Mesenchymal stem cell (in vitro differentiated cells and primary cell): ENCODE measurements around the gene RIMS4.

ENCODE experiments used
- DNase-seq: peaks from one replicate; pipeline ENCODE4 v3.0.0-alpha.2; 2013
- H2AFZ ChIP-seq: one replicate; pipeline ENCODE4 v1.6.1; 2013; ENCODE audit warnings: low read depth, mild to moderate bottlenecking, control low read depth, inconsistent platforms, low read length, moderate library complexity
- H2AK5ac ChIP-seq: 2 replicates; pipeline ENCODE4 v1.6.1; 2013; ENCODE audit warnings: low read length, moderate library complexity, mild to moderate bottlenecking, inconsistent platforms; ENCODE audit not compliant: severe bottlenecking
- H2BK120ac ChIP-seq: one replicate; pipeline ENCODE4 v1.6.1; 2013; ENCODE audit warnings: low read depth, mild to moderate bottlenecking, inconsistent platforms, low read length, moderate library complexity
- H2BK12ac ChIP-seq, 2 experiments: one replicate each; pipeline ENCODE4 v1.6.1; 2013; ENCODE audit warnings: inconsistent platforms in 2 of 2, low read length in 2 of 2, mild to moderate bottlenecking in 2 of 2, moderate library complexity in 2 of 2, control low read depth in 1 of 2
- H2BK15ac ChIP-seq: one replicate; pipeline ENCODE4 v1.6.1; 2013; ENCODE audit warnings: mild to moderate bottlenecking, low read depth, inconsistent platforms; ENCODE audit not compliant: poor library complexity, severe bottlenecking
- H2BK5ac ChIP-seq: 2 replicates; pipeline ENCODE4 v1.6.1; 2013; ENCODE audit warnings: low read depth, mild to moderate bottlenecking, low read length, control low read depth, inconsistent platforms; ENCODE audit not compliant: poor library complexity, severe bottlenecking
- H3K14ac ChIP-seq, 2 experiments: one replicate each; pipeline ENCODE4 v1.6.1; 2013; ENCODE audit warnings: inconsistent platforms in 2 of 2, low read length in 2 of 2, control low read depth in 1 of 2, mild to moderate bottlenecking in 1 of 2, moderate library complexity in 1 of 2
- H3K18ac ChIP-seq, 2 experiments: one replicate each; pipeline ENCODE4 v1.6.1; 2013; ENCODE audit warnings: inconsistent platforms in 2 of 2, low read length in 2 of 2, control low read depth in 1 of 2, low read depth in 1 of 2, mild to moderate bottlenecking in 1 of 2
- H3K23ac ChIP-seq, 2 experiments: one replicate each; pipeline ENCODE4 v1.6.1; 2013; ENCODE audit warnings: inconsistent platforms in 2 of 2, low read length in 2 of 2, mild to moderate bottlenecking in 2 of 2, moderate library complexity in 2 of 2, control low read depth in 1 of 2
- H3K27ac ChIP-seq: 2 replicates; pipeline ENCODE4 v1.5.1; 2013; ENCODE audit warnings: mild to moderate bottlenecking, moderate library complexity, low read length, control low read depth, inconsistent platforms; ENCODE audit not compliant: poor library complexity, severe bottlenecking
- H3K27me3 ChIP-seq, 2 experiments: 2 replicates each; pipeline versions ENCODE4 v1.6.1 to v1.7.0; 2013; ENCODE audit warnings: low read length in 2 of 2, mild to moderate bottlenecking in 2 of 2, moderate library complexity in 2 of 2, control low read depth in 1 of 2, inconsistent platforms in 1 of 2; ENCODE audit not compliant: control insufficient read depth in 1 of 2, insufficient read depth in 1 of 2
- H3K36me3 ChIP-seq, 2 experiments: 2 replicates each; pipeline versions ENCODE4 v1.6.1 to v1.7.0; 2013; ENCODE audit warnings: low read length in 2 of 2, control low read depth in 1 of 2, inconsistent platforms in 1 of 2, low read depth in 1 of 2, mild to moderate bottlenecking in 1 of 2; ENCODE audit not compliant: insufficient read depth in 2 of 2, control insufficient read depth in 1 of 2
- H3K4ac ChIP-seq, 2 experiments: one replicate each; pipeline ENCODE4 v1.6.1; 2013; ENCODE audit warnings: inconsistent platforms in 2 of 2, low read length in 2 of 2, mild to moderate bottlenecking in 2 of 2, moderate library complexity in 2 of 2, control low read depth in 1 of 2, low read depth in 1 of 2
- H3K4me1 ChIP-seq: 2 replicates; pipeline ENCODE4 v1.6.1; 2013; ENCODE audit warnings: low read depth, low read length, control low read depth; ENCODE audit not compliant: control insufficient read depth, insufficient read depth
- H3K4me2 ChIP-seq: 2 replicates; pipeline ENCODE4 v1.6.1; 2013; ENCODE audit warnings: low read length, mild to moderate bottlenecking, inconsistent platforms; ENCODE audit not compliant: poor library complexity, severe bottlenecking
- H3K4me3 ChIP-seq, 2 experiments: 2 replicates each; pipeline versions ENCODE4 v1.5.1 to v1.7.0; 2013; ENCODE audit warnings: low read length in 2 of 2, mild to moderate bottlenecking in 2 of 2, control low read depth in 1 of 2, low read depth in 1 of 2; ENCODE audit not compliant: insufficient read depth in 1 of 2
- H3K79me1 ChIP-seq: replicated peaks from 2 replicates; pipeline ENCODE4 v1.6.1; 2013; ENCODE audit warnings: mild to moderate bottlenecking, control low read depth, low read length, inconsistent platforms; ENCODE audit not compliant: poor library complexity, severe bottlenecking
- H3K9ac ChIP-seq: 2 replicates; pipeline ENCODE4 v1.7.0; 2013; ENCODE audit warnings: mild to moderate bottlenecking, low read length, moderate library complexity
- H3K9me3 ChIP-seq: 2 replicates; pipeline ENCODE4 v1.7.0; 2013; ENCODE audit warnings: mild to moderate bottlenecking, low read length; ENCODE audit not compliant: control insufficient read depth
- H4K8ac ChIP-seq: one replicate; pipeline ENCODE4 v1.6.1; 2013; ENCODE audit warnings: inconsistent platforms, mild to moderate bottlenecking, low read length, moderate library complexity
- H4K91ac ChIP-seq: one replicate; pipeline ENCODE4 v1.6.1; 2013; ENCODE audit warnings: mild to moderate bottlenecking, low read length, inconsistent platforms
- WGBS: methylation state at CpG from one replicate; pipeline ENCODE4 v1.1.7; 2013; ENCODE audit warnings: mixed read lengths; 5-methylcytosine and 5-hydroxymethylcytosine counted together

The RIMS4 gene

DNA sequence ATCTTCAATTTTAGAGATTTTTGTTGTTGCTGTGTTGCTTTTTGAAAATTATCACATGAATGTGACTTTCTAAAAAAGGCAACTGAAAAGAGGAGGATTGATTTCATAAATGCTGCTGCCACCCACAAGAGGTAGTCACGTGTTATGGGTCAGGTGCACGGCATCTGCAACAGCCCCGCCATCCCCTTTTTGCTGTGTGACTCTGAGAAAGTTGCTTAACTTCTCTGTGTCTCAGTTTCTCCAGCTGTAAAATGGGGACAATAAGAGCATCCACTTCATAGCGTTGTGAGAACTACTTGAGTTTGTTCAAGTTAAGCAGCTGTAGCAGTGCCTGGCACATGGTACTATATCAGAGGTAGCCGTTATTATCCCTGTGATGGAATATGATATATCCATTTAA lies 84.5 kb downstream of the RIMS4 start:
- Histone ChIP-seq H3K27ac (no peak overlapping the region), H3K4me2 (no peak overlapping the region), H3K27me3 (no peaks in the 10 kb centered on the region), H2AK5ac (no peak overlapping the region), H3K23ac (no peak overlapping the region), H3K14ac (no peak overlapping the region), H4K91ac (no peak overlapping the region), H3K4me1 (peaks cover 14% of the 10 kb centered on the region), H2BK15ac (no peak overlapping the region), H2AFZ (no peak overlapping the region), H3K36me3 (peaks cover 0 to 63% of the 10 kb centered on the region in 2 experiments), H2BK120ac (no peak overlapping the region), H3K79me1 (no peaks in the 10 kb centered on the region), H3K9ac (no peak overlapping the region), H3K4me3 (no peak overlapping the region), H2BK5ac (no peak overlapping the region), H3K9me3 (no peaks in the 10 kb centered on the region), H2BK12ac (no peak overlapping the region), H3K18ac (no peak overlapping the region), H3K4ac (no peak overlapping the region), H4K8ac (no peak overlapping the region)
- 80% methylated on average over 4 of the region's 5 CpGs for WGBS
- no peak for DNase-seq

DNA sequence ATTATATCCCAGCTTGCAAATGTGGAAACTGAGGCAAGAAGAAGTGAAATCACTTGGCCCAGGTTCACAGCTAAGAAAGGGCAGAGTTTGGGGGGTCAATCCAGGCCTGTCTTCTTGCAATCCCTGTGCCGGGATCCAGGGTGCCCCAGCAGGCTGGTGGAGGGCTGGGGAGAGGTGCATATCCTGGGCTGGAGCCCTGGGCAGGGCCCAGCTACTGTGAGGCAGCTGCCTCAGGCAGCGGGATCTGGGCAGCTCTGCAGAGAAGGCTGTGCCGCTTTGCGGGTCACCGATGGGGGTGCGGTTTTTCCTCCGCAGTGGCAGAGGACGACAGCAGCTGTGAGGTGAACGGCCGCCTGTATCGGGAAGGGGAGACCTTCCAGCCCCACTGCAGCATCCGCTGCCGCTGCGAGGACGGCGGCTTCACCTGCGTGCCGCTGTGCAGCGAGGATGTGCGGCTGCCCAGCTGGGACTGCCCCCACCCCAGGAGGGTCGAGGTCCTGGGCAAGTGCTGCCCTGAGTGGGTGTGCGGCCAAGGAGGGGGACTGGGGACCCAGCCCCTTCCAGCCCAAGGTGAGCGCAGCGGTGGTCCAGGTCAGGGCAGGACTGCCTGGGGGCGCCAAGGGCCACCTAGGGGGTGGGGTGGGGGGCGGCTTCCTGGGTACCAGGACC lies 85.8 kb downstream of the RIMS4 start:
- no peaks in the 10 kb centered on the region for H3K27me3 ChIP-seq

DNA sequence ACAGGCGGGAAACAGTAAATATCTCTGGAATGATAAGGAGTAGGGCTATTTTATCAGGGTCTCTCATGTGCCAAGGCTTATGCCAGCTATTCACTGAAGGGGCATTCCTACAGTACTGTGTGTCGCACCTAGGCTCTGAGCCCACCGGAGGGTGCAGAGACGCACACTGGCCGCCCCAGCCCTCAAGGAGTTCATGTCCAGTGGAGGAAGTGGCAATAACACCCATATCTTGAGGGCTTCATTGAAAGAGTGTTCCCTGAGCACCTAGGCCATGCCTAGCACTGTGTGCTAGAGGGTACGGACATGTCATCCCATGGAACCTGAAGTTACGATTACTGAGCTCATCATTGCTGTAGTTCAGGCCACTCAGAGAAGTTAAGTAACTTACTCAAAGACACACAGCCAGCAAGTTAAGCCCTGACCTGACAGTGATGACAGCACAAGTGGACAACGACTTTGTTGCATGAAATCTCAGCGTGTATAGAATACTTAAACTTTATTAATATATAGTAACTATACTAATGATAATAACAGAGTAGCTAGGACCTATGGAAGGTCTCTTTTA lies 86.5 kb downstream of the RIMS4 start:
- Histone ChIP-seq H2AK5ac (peak overlapping the region; percentile 24), H3K36me3 (peaks cover 0 to 81% of the 10 kb centered on the region in 2 experiments), H2AFZ (no peak overlapping the region), H3K27me3 (no peaks in the 10 kb centered on the region), H3K4me3 (no peak overlapping the region), H2BK5ac (no peak overlapping the region), H4K91ac (peak overlapping the region; percentile 56), H3K4ac (no peak overlapping the region), H3K9ac (peak overlapping the region; percentile 42), H3K4me2 (no peak overlapping the region), H3K4me1 (peaks cover 15% of the 10 kb centered on the region), H3K27ac (no peak overlapping the region), H3K14ac (no peak overlapping the region), H2BK12ac (no peak overlapping the region), H2BK15ac (no peak overlapping the region), H3K18ac (no peak overlapping the region), H2BK120ac (no peak overlapping the region), H3K23ac (no peak overlapping the region), H3K79me1 (no peaks in the 10 kb centered on the region), H3K9me3 (no peaks in the 10 kb centered on the region), H4K8ac (no peak overlapping the region)
- 93% methylated on average over 7 of the region's 9 CpGs for WGBS
- DNase-seq = no peak

More for the DNA sequence above, 85.8 kb downstream of the RIMS4 start:
- no peak overlapping the region for H3K4me2 ChIP-seq
- H2BK12ac ChIP-seq = no peak overlapping the region
- peaks cover 0 to 76% of the 10 kb centered on the region in 2 experiments for H3K36me3 ChIP-seq
- H3K4me1 ChIP-seq = peaks cover 21% of the 10 kb centered on the region
- no peak overlapping the region for H2BK5ac ChIP-seq
- no peak overlapping the region for H2AFZ ChIP-seq
- no peak overlapping the region for H3K23ac ChIP-seq
- no peak overlapping the region for H3K27ac ChIP-seq
- no peaks in the 10 kb centered on the region for H3K79me1 ChIP-seq
- H4K8ac ChIP-seq = no peak overlapping the region
- WGBS = 86% methylated on average over 26 of the region's 26 CpGs
- no peak overlapping the region for H3K9ac ChIP-seq
- H3K9me3 ChIP-seq = no peaks in the 10 kb centered on the region
- no peak overlapping the region for H3K14ac ChIP-seq
- no peak for DNase-seq
- no peak overlapping the region for H3K4me3 ChIP-seq
- no peak overlapping the region for H3K4ac ChIP-seq
- H4K91ac ChIP-seq = no peak overlapping the region
- H2BK120ac ChIP-seq = no peak overlapping the region
- H2AK5ac ChIP-seq = no peak overlapping the region
- H3K18ac ChIP-seq = peak overlapping the region in 1 of 2 experiments; percentile 6
- H2BK15ac ChIP-seq = no peak overlapping the region

DNA sequence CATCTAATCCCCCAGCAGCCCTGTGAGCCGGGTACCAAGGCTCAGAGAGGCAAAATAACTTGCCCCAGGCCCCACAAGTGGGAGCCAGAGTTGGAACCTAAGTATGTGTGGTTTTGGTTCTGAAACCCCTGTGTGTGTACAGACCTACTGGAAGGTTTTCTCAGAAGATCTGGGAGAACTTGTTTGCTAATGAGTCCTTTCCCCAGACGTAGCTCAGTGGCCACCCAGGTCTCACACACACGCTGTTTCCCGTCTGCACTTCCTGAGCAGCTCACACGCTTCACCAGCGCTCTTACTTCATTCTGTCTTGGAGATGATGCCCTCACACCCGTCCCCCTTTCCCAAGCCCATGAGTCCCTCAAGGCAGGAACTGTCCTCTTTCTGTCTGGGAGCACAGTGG lies 87.0 kb downstream of the RIMS4 start:
- 89% methylated on average over 6 of the region's 7 CpGs for WGBS
- H3K18ac ChIP-seq = no peak overlapping the region
- no peak overlapping the region for H4K8ac ChIP-seq
- H3K79me1 ChIP-seq = no peaks in the 10 kb centered on the region
- no peak overlapping the region for H3K23ac ChIP-seq
- no peak for DNase-seq
- no peak overlapping the region for H2BK15ac ChIP-seq
- no peak overlapping the region for H3K27ac ChIP-seq
- H3K4me3 ChIP-seq = no peak overlapping the region
- H3K36me3 ChIP-seq = peaks cover 0 to 86% of the 10 kb centered on the region in 2 experiments
- H2BK120ac ChIP-seq = no peak overlapping the region
- H2BK12ac ChIP-seq = no peak overlapping the region
- H3K4me2 ChIP-seq = no peak overlapping the region
- H4K91ac ChIP-seq = no peak overlapping the region
- H2BK5ac ChIP-seq = no peak overlapping the region
- no peak overlapping the region for H3K14ac ChIP-seq
- H3K9me3 ChIP-seq = no peaks in the 10 kb centered on the region
- peak overlapping the region; percentile 42 for H3K9ac ChIP-seq
- no peaks in the 10 kb centered on the region for H3K27me3 ChIP-seq
- H3K4ac ChIP-seq = peak overlapping the region in 1 of 2 experiments; percentile 21
- H2AK5ac ChIP-seq = no peak overlapping the region
- H3K4me1 ChIP-seq = peaks cover 14% of the 10 kb centered on the region
- no peak overlapping the region for H2AFZ ChIP-seq
